H1 (cell line): ENCODE measurements around the gene WHAMM. TPM values are rescaled to one million over a fixed set of nuclear protein-coding genes. Genes with fewer than 3 reads are reported as not detected.

Source experiments
- CTCF ChIA-PET: fragments of 300-600 bp; sonication (Branson Sonifier 250); formaldehyde crosslinking; loops from one replicate; lab custom pipeline; 2021; ENCODE audit not compliant: partially characterized antibody; lab: Charles Lee
- POLR2A ChIA-PET: fragments of 300-600 bp; sonication (Branson Sonifier 250); formaldehyde crosslinking; loops from one replicate; lab custom pipeline; 2021; ENCODE audit warnings: inconsistent platforms; ENCODE audit not compliant: partially characterized antibody; lab: Charles Lee
- DNase-seq, 2 experiments: peaks; one replicate each; pipeline versions ENCODE4 v3.0.0 to v3.0.0-alpha.2; 2010 to 2022; ENCODE audit warnings: low spot score in 2 of 2, low read depth in 1 of 2, mixed read lengths in 1 of 2
- FAIRE-seq: peaks from 2 replicates; lab custom pipeline; 2011; peaks lifted over from hg19 to GRCh38; lab: Jason Lieb, UNC
- H2AFZ ChIP-seq: 2 replicates; pipeline ENCODE4 v1.8.1; 2012; ENCODE audit warnings: low read length, inconsistent platforms
- H2AK5ac ChIP-seq: 2 replicates; pipeline ENCODE4 v1.6.1; 2013; ENCODE audit warnings: low read depth, low read length
- H2BK120ac ChIP-seq: replicated peaks from 2 replicates; pipeline ENCODE3; 2013; ENCODE audit warnings: low read depth, low read length, inconsistent platforms
- H2BK12ac ChIP-seq: 2 replicates; pipeline ENCODE4 v1.6.1; 2013; ENCODE audit warnings: low read depth, low read length
- H2BK15ac ChIP-seq: 2 replicates; pipeline ENCODE4 v1.6.1; 2013; ENCODE audit warnings: low read length
- H2BK20ac ChIP-seq: 2 replicates; pipeline ENCODE4 v1.6.1; 2013; ENCODE audit warnings: low read length
- H2BK5ac ChIP-seq: 2 replicates; pipeline ENCODE4 v1.6.1; 2013; ENCODE audit warnings: low read depth, low read length
- H3K14ac ChIP-seq: 2 replicates; pipeline ENCODE4 v1.6.1; 2013; ENCODE audit warnings: inconsistent platforms; ENCODE audit not compliant: insufficient read length
- H3K18ac ChIP-seq: 2 replicates; pipeline ENCODE4 v1.6.1; 2013; ENCODE audit warnings: low read length; ENCODE audit errors: extremely low read depth
- H3K23ac ChIP-seq: 2 replicates; pipeline ENCODE4 v1.6.1; 2013; ENCODE audit warnings: inconsistent platforms; ENCODE audit not compliant: insufficient read length
- H3K23me2 ChIP-seq: 2 replicates; pipeline ENCODE4 v1.6.1; 2013; ENCODE audit warnings: low read depth, low read length
- H3K27ac ChIP-seq: 2 replicates; pipeline ENCODE4 v1.6.1; 2011; ENCODE audit warnings: low read depth, low read length, inconsistent platforms
- H3K27me3 ChIP-seq, 4 experiments: replicated peaks in 1 of 4; 1 replicate in 1 of 4; 2 replicates in 3 of 4; pipeline versions ENCODE4 v1.6.1 to v1.8.1; 2011 to 2013; ENCODE audit warnings: low read length in 3 of 4, mild to moderate bottlenecking in 3 of 4, inconsistent platforms in 2 of 4, mixed read lengths in 2 of 4, moderate library complexity in 1 of 4; ENCODE audit not compliant: control insufficient read depth in 3 of 4, insufficient read depth in 3 of 4; ENCODE audit errors: extremely low read depth in 1 of 4
- H3K36me3 ChIP-seq, 4 experiments: 2 replicates each; pipeline versions ENCODE4 v1.6.1 to v1.8.1; 2011 to 2013; ENCODE audit warnings: mild to moderate bottlenecking in 4 of 4, low read length in 3 of 4, moderate library complexity in 2 of 4, control low read depth in 1 of 4, inconsistent platforms in 1 of 4; ENCODE audit not compliant: insufficient read depth in 4 of 4, control insufficient read depth in 2 of 4
- H3K4ac ChIP-seq: replicated peaks from 2 replicates; pipeline ENCODE3; 2013; ENCODE audit warnings: low read length, low read depth, mixed read lengths, inconsistent platforms; ENCODE audit not compliant: insufficient read length
- H3K4me1 ChIP-seq, 4 experiments: replicated peaks in 1 of 4; 1 replicate in 1 of 4; 2 replicates in 3 of 4; pipeline versions ENCODE4 v1.6.1 to v1.8.1; 2011 to 2013; ENCODE audit warnings: low read length in 3 of 4, inconsistent platforms in 2 of 4, mixed read lengths in 1 of 4; ENCODE audit not compliant: insufficient read depth in 4 of 4, control insufficient read depth in 3 of 4
- H3K4me2 ChIP-seq, 2 experiments: 2 replicates each; pipeline versions ENCODE4 v1.6.1 to v1.8.1; 2011 to 2013; ENCODE audit warnings: low read depth in 2 of 2, low read length in 2 of 2, control low read depth in 1 of 2, inconsistent platforms in 1 of 2, mild to moderate bottlenecking in 1 of 2; ENCODE audit not compliant: insufficient read depth in 1 of 2
- H3K4me3 ChIP-seq, 4 experiments: fragments of 200-600, 300-600 bp in 1 of 4; sonication (generic), shearing (Covaris generic), sonication (Bioruptor Twin) in 1 of 4; 2 replicates each; pipeline versions ENCODE4 v1.5.1 to v1.8.1; 2011 to 2016; ENCODE audit warnings: low read length in 4 of 4, low read depth in 3 of 4, control low read depth in 2 of 4, inconsistent platforms in 2 of 4, mild to moderate bottlenecking in 2 of 4, mixed read lengths in 1 of 4, moderate library complexity in 1 of 4; ENCODE audit not compliant: insufficient read depth in 2 of 4; ENCODE audit errors: extremely low read depth in 1 of 4
- H3K56ac ChIP-seq: replicated peaks from 2 replicates; pipeline ENCODE3; 2013; ENCODE audit warnings: low read depth, mild to moderate bottlenecking, mixed read lengths, low read length, inconsistent platforms; ENCODE audit not compliant: insufficient read length
- H3K79me1 ChIP-seq: 2 replicates; pipeline ENCODE4 v1.6.1; 2013; ENCODE audit warnings: low read depth, low read length, control low read depth
- H3K79me2 ChIP-seq, 2 experiments: 2 replicates each; pipeline versions ENCODE4 v1.6.1 to v1.8.1; 2012 to 2013; ENCODE audit warnings: low read length in 2 of 2, mild to moderate bottlenecking in 2 of 2, inconsistent platforms in 1 of 2; ENCODE audit not compliant: insufficient read depth in 2 of 2, control insufficient read depth in 1 of 2
- H3K9ac ChIP-seq, 4 experiments: replicated peaks in 1 of 4; 1 replicate in 1 of 4; 2 replicates in 3 of 4; pipeline versions ENCODE4 v1.6.1 to v1.8.1; 2011 to 2013; ENCODE audit warnings: low read depth in 3 of 4, low read length in 3 of 4, control low read depth in 2 of 4, mild to moderate bottlenecking in 2 of 4, moderate library complexity in 2 of 4, inconsistent platforms in 1 of 4; ENCODE audit errors: extremely low read depth in 1 of 4
- H3K9me3 ChIP-seq, 2 experiments: 2 replicates each; pipeline versions ENCODE4 v1.6.1 to v1.8.1; 2012 to 2013; ENCODE audit warnings: mild to moderate bottlenecking in 2 of 2, moderate library complexity in 2 of 2, control low read depth in 1 of 2, inconsistent platforms in 1 of 2, low read depth in 1 of 2, low read length in 1 of 2, mixed read lengths in 1 of 2; ENCODE audit not compliant: insufficient read depth in 2 of 2
- H4K20me1 ChIP-seq, 2 experiments: replicated peaks in 1 of 2; 2 replicates each; pipeline versions ENCODE3 to v1.8.1; 2011 to 2013; ENCODE audit warnings: inconsistent platforms in 2 of 2, low read length in 2 of 2, mild to moderate bottlenecking in 1 of 2; ENCODE audit not compliant: insufficient read depth in 2 of 2, control insufficient read depth in 1 of 2
- H4K5ac ChIP-seq: 2 replicates; pipeline ENCODE4 v1.6.1; 2013; ENCODE audit warnings: low read length, low read depth, mixed read lengths, inconsistent platforms; ENCODE audit not compliant: insufficient read length
- H4K8ac ChIP-seq: 2 replicates; pipeline ENCODE4 v1.8.0; 2013; ENCODE audit warnings: mild to moderate bottlenecking, moderate library complexity, low read length, inconsistent platforms; ENCODE audit not compliant: insufficient read depth; ENCODE audit errors: extremely low read depth
- H4K91ac ChIP-seq: replicated peaks from 2 replicates; pipeline ENCODE3; 2013; ENCODE audit warnings: low read length, mixed read lengths, inconsistent platforms; ENCODE audit not compliant: insufficient read length
- ATF2 ChIP-seq: IDR thresholded peaks from 2 replicates; pipeline ENCODE4 v1.6.1; 2012; ENCODE audit warnings: low read length, inconsistent platforms
- CBX5 ChIP-seq: fragments of 300-800, 300-1000 bp; sonication (generic); IDR thresholded peaks from 2 replicates; pipeline ENCODE4 v1.7.1; 2016; ENCODE audit warnings: antibody characterized with exemption, low read length, low read depth
- E2F6 ChIP-seq: IDR thresholded peaks from 2 replicates; pipeline ENCODE4 v1.6.1; 2012; ENCODE audit warnings: inconsistent platforms
- JUND ChIP-seq: IDR thresholded peaks from 2 replicates; pipeline ENCODE4 v1.6.1; 2011; ENCODE audit warnings: mild to moderate bottlenecking, improper control_type of control experiment, low read length
- MAX ChIP-seq: IDR thresholded peaks from 2 replicates; pipeline ENCODE4 v1.6.1; 2012; ENCODE audit warnings: inconsistent platforms
- RNF2 ChIP-seq: fragments of 200-900, 300-1000 bp; sonication (generic); IDR thresholded peaks from 2 replicates; pipeline ENCODE4 v1.7.1; 2016; ENCODE audit warnings: borderline replicate concordance, low read depth, mild to moderate bottlenecking, antibody characterized with exemption, low read length; ENCODE audit not compliant: poor library complexity, severe bottlenecking; ENCODE audit errors: missing control alignments
- RXRA ChIP-seq: IDR thresholded peaks from 2 replicates; pipeline ENCODE4 v1.6.1; 2011; ENCODE audit warnings: low read depth, mild to moderate bottlenecking, low read length, moderate library complexity; ENCODE audit not compliant: insufficient read depth
- SAP30 ChIP-seq: fragments of 300-600 bp; sonication (generic); IDR thresholded peaks from 2 replicates; pipeline ENCODE4 v1.7.1; 2012; ENCODE audit warnings: low read length, moderate library complexity, mild to moderate bottlenecking, inconsistent platforms; ENCODE audit not compliant: insufficient read depth, insufficient replicate concordance
- YY1 ChIP-seq: IDR thresholded peaks from 2 replicates; pipeline ENCODE4 v1.6.1; 2011; ENCODE audit warnings: low read depth, mild to moderate bottlenecking, low read length
- WGBS, 2 experiments: shearing (Covaris generic) in 1 of 2; methylation state at CpG; one replicate each; pipeline versions ENCODE4 v1.1.6 to v1.1.7; 2013 to 2015; ENCODE audit warnings: low lambda C conversion rate in 2 of 2, mixed read lengths in 2 of 2, inconsistent platforms in 1 of 2, low coverage in 1 of 2, missing lambda C conversion rate in 1 of 2; ENCODE audit not compliant: insufficient replicate concordance in 2 of 2, insufficient coverage in 1 of 2, insufficient read length in 1 of 2; ENCODE audit errors: extremely low coverage in 1 of 2, missing lambda C conversion rate in 1 of 2; 5-methylcytosine and 5-hydroxymethylcytosine counted together
- polyA plus RNA-seq, 7 experiments: library from polyadenylated mRNA; depleted of rRNA in 3 of 7; stranded (reverse) in 5 of 7; unstranded in 2 of 7; fragments of >200 nt in 5 of 7; fragments of 200-250 nt in 2 of 7; gene quantifications; 1 replicate in 5 of 7; 2 replicates in 1 of 7; 4 replicates in 1 of 7; pipeline versions ENCODE4 v1.2.1 to v1.2.3, GENCODE V29; 2011 to 2013; ENCODE audit warnings: missing spikeins in 2 of 7, mixed read lengths in 2 of 7
- total RNA-seq: library from RNA; stranded (reverse); fragmentation: NEBNext Ultra II Directional; extraction: Animal tissue kit (Norgen Biotek cat#: 25700); gene quantifications from 2 replicates; pipeline ENCODE4 v1.2.1, GENCODE V29; 2021

The WHAMM gene
- total and polyA plus RNA-seq, 2 of the 8 experiments (the other 6 are each of a cell fraction or from before 2014, with no cell fraction given) = 1.1 to 3.3 TPM

- Histone ChIP-seq H4K20me1 (no peaks in the 10 kb centered on the region), H3K27me3 (no peaks in the 10 kb centered on the region), H3K36me3 (no peaks in the 10 kb centered on the region), H2BK20ac (no peak overlapping the region), H4K91ac (no peak overlapping the region), H2AK5ac (no peak overlapping the region), H3K23me2 (no peaks in the 10 kb centered on the region), H3K14ac (no peak overlapping the region), H3K4me2 (no peak overlapping the region), H3K23ac (no peak overlapping the region), H2BK12ac (no peak overlapping the region), H2BK15ac (no peak overlapping the region), H3K4me1 (no peaks in the 10 kb centered on the region), H3K4ac (no peak overlapping the region), H3K79me2 (no peaks in the 10 kb centered on the region), H3K27ac (no peak overlapping the region), H4K8ac (no peak overlapping the region), H2BK5ac (no peak overlapping the region), H3K9me3 (no peaks in the 10 kb centered on the region), H4K5ac (no peak overlapping the region), H3K79me1 (no peaks in the 10 kb centered on the region), H3K4me3 (no peak overlapping the region), H3K56ac (no peak overlapping the region), H3K18ac (no peak overlapping the region), H3K9ac (no peak overlapping the region), H2AFZ (no peak overlapping the region), H2BK120ac (no peak overlapping the region)
- POLR2A ChIA-PET = interaction anchor here (0.7 kb wide), 1 partner anchor 17 kb away, joined by 3 read pairs; no protein-coding TSS in a partner anchor
- FAIRE-seq (no peak), DNase-seq (no peak)
- WGBS, 2 experiments = 90% methylated on average over 7 of the region's 7 CpGs; no CpG with 5 or more reads in 1 of the 2 experiments
- CTCF ChIA-PET = interaction anchor here (0.6 to 1.1 kb wide), 4 partner anchors 9 to 174 kb away, joined by 3 to 6 read pairs (median 4); no protein-coding TSS in a partner anchor
- no peak for TF ChIP-seq MAX
- no peak for TF ChIP-seq CBX5
- no peak for TF ChIP-seq YY1
- no peak for TF ChIP-seq ATF2
- no peak for TF ChIP-seq E2F6
- no peak for TF ChIP-seq RXRA
- no peak for TF ChIP-seq RNF2
- no peak for TF ChIP-seq SAP30
- TF ChIP-seq JUND = no peak
These were observed 62.5 kb downstream of the WHAMM start for GRCh38 chr15:82871832-82872484.
